GM12874 (cell line): ENCODE measurements around the gene TOMM20.

Source experiments
- TF ChIP-seq, protein P1 (sequence below): IDR thresholded peaks from 2 replicates; pipeline ENCODE4 v1.5.1; 2011; ENCODE audit warnings: low read depth, mild to moderate bottlenecking, control low read depth, low read length, moderate library complexity; ENCODE audit not compliant: insufficient read depth

Gene TOMM20

GRCh38 chr1:235130766-235131270 lies 2.2 kb upstream of the TOMM20 start:
- TF ChIP-seq, protein P1, sequence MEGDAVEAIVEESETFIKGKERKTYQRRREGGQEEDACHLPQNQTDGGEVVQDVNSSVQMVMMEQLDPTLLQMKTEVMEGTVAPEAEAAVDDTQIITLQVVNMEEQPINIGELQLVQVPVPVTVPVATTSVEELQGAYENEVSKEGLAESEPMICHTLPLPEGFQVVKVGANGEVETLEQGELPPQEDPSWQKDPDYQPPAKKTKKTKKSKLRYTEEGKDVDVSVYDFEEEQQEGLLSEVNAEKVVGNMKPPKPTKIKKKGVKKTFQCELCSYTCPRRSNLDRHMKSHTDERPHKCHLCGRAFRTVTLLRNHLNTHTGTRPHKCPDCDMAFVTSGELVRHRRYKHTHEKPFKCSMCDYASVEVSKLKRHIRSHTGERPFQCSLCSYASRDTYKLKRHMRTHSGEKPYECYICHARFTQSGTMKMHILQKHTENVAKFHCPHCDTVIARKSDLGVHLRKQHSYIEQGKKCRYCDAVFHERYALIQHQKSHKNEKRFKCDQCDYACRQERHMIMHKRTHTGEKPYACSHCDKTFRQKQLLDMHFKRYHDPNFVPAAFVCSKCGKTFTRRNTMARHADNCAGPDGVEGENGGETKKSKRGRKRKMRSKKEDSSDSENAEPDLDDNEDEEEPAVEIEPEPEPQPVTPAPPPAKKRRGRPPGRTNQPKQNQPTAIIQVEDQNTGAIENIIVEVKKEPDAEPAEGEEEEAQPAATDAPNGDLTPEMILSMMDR = no peak

DNA sequence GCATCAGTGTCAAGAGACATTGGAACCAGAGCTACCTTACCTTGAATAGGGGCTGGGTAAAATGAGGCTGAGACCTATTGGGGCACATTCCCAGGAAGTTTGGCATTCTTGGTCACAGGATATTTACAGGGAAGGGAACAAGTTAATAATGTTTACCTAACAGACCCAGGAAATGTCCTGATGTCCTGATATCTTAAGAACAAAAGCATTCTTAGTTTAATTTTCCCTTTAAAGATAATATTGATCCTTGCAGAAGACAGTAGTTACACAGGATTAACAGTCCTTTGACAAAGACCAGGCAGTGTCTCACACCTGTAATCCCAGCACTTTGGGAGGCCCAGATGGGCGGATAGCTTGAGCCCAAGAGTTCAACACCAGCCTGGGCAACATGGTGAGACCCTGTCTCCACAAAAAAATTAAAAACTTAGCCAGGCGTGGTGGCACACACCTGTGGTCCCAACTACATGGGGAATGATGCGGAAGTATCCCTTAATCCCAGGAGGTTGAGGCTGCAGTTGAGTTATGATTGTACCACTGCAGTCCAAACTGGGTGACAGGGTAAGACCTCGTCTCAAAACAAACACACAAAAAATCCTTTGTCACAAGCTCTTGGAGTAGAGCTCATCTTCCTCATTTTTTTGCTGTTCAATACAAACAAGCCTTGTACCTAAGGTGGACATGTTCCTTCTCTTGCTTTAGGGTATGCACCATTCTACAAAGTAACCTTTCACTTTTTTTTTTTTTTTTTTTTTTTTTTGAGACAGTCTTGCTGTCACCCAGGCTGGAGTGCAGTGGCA lies 1.3 kb upstream of the TOMM20 start:
- TF ChIP-seq, protein P1 = no peak

GRCh38 chr1:235127732-235128455 lies 743 bp downstream of the TOMM20 start:
- TF ChIP-seq, protein P1 = no peak

DNA sequence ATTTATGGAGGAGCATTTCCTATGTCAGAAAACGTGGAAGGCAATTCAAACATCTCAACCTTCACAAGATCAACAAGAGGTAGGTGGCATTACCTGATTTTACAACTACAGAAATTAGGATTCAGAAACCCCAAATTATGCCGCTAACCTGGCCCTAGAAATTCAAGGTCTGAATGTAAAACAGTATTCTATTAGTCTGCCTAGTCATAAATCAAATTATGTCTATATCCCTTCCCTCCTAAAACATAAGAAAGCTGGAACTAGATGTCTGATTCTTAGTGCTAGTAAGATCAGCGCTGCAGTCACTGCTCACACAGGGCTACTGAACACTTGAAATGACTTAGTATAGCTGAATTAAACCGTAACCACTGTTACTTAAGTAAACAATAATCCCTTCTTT lies 1.4 kb downstream of the TOMM20 start:
- TF ChIP-seq, protein P1 = no peak

DNA sequence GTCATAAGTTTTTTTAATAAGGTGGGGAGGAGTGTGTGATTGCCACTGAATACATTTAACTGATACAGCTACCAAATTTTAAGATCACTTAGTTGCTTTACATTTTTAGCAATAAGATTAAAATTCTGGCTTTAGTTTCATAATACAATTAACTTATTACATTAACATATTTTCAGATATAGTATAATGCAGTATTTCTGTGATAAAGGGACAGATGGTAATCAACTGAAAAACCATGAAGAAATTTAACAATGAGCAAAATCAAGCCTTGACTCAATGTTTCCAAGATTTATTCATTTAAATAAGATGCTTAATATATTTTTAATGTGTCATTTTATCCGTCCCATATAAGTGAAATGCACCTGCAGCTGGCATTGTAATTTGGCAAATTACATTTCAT lies 4.0 kb downstream of the TOMM20 start:
- TF ChIP-seq, protein P1 = no peak

- TF ChIP-seq, protein P1 = no peak
Observed at GRCh38 chr1:235124111-235124510, 4.5 kb downstream of the TOMM20 start.

GRCh38 chr1:235122348-235122747 lies 6.3 kb downstream of the TOMM20 start:
- TF ChIP-seq, protein P1 = no peak
